Pons (tissue), 1 donor: Measurements from ENCODE around the gene TP53BP2.
"Not testable (repeated sequence)": the region's sequence is repeated elsewhere in the genome, so short reads cannot be mapped to it uniquely, and the experiment has no call there.

Source experiments
- DNase-seq: peaks from one replicate; pipeline ENCODE4 v3.0.0-alpha.2; 2016; ENCODE audit warnings: low spot score

TP53BP2 gene, protein sequence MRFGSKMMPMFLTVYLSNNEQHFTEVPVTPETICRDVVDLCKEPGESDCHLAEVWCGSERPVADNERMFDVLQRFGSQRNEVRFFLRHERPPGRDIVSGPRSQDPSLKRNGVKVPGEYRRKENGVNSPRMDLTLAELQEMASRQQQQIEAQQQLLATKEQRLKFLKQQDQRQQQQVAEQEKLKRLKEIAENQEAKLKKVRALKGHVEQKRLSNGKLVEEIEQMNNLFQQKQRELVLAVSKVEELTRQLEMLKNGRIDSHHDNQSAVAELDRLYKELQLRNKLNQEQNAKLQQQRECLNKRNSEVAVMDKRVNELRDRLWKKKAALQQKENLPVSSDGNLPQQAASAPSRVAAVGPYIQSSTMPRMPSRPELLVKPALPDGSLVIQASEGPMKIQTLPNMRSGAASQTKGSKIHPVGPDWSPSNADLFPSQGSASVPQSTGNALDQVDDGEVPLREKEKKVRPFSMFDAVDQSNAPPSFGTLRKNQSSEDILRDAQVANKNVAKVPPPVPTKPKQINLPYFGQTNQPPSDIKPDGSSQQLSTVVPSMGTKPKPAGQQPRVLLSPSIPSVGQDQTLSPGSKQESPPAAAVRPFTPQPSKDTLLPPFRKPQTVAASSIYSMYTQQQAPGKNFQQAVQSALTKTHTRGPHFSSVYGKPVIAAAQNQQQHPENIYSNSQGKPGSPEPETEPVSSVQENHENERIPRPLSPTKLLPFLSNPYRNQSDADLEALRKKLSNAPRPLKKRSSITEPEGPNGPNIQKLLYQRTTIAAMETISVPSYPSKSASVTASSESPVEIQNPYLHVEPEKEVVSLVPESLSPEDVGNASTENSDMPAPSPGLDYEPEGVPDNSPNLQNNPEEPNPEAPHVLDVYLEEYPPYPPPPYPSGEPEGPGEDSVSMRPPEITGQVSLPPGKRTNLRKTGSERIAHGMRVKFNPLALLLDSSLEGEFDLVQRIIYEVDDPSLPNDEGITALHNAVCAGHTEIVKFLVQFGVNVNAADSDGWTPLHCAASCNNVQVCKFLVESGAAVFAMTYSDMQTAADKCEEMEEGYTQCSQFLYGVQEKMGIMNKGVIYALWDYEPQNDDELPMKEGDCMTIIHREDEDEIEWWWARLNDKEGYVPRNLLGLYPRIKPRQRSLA

DNA sequence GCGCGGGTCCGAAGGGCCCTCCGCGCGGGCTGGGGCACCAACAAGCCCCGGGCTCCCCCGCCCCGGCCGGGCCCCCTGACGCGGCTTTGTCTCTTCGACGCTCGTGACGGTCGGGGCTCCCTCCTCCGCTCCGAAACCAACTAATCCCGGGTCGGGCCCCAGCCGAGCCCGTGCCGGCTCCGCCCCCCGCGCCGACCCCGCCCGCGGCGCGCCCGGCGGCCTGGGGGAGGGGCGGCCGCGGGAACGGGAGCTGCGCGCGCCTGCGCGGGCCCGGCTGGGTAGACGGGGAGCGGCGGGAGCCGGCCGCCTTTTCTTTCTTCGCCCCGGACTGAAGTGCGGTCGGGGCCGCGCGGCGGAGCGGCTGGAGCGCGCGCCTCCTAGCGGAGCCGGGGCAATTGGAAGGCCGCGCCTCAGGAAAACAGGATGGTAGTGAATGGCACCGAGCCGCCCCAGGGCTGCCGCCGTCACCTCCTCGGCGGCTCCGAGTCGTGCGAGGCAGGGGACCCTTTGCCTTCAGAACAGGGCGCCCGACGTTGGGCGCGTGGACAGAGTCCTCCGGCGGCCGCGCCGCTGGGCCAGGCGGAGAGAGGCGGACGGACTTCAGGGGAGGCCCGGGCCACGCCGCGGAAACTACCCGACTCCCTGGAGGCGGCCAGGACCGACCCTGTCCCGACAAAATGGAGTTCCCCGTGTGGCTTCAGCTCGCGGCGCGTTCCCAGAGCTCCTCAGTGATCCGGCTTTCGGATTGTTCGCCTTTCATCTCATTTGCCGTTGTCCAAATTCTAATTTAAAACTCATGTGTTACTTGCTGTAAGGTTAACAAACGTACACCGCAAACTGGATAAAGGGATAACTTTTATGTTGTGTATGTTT lies at the start of gene TP53BP2:
Gene TP53BP2, minus strand, starts transcription at position 138 of the 873 bp plus-strand sequence. CDS start 267 bp downstream, outside the sequence.
- DNase-seq: peak; percentile 87

DNA sequence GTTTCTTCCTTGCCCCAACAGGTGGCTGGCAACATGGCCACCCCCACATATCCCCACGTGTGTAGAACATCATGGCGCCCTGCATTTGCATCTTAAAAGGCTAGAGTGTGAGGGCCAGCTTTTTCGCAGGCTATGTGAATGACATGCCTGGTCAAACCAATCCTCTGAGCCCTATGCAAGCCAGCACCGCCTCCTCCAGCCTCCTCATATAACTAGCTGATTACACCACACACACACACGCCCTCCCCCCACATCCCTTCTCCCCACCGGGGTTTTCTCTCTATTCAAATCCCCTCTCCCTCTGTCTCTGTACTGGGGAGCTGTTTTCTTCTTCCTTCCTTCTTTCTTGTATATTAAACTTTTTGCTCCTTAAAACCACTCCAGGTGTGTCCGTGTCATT lies 44.7 kb upstream of the TP53BP2 start:
- DNase-seq: not testable (repeated sequence)

DNA sequence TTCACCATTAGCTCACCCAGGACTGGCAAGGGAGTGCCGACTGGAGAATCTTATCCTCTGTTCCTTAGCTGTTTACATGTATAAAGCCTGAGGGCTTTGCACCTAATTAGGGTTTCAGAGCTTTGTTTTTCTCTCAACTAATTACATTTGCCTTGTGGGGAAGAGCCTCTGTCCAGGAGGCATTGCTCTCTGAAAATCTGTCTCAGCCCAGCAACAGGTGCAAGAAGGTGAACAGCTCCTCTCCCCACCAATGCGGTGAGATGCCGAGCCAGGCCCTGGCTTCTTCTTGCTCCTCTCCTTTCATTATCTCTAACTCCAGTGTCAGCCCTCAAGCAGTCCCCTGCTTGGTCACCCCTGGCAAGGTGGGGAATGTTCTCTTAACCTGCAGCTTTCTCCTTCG lies 43.6 kb upstream of the TP53BP2 start:
- DNase-seq: not testable (repeated sequence)

DNA sequence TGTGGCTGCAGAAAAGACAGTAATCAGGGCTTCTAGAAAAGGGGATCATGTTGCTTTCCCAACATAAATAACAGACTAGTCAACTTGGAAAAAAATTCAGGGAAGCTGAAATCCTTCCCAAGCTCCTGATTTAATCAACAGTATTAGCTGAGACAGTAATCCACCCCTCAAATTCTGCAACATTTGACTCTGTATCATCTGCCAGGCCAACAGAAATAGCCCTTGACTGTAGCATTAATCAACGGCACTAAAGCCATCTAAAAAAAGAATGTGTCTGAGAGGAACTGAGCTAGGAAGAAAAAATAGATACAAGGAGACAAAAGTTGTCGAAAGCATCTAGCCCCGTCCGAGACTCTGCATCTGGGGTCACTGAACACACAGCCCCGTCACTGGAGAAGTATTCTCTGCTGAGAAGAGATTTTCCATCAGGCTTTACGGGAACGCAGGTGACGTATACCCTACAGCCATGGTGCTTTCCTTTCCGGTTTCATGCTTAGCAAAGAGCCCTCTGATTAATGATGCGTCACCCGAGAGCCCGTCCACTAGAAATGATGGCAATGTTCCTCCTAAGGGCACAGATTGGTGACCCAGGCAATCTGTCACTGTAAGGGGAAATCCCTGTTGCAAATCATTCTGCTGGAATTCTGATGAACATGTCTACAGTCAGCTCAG lies 42.1 kb upstream of the TP53BP2 start:
- no peak for DNase-seq

DNA sequence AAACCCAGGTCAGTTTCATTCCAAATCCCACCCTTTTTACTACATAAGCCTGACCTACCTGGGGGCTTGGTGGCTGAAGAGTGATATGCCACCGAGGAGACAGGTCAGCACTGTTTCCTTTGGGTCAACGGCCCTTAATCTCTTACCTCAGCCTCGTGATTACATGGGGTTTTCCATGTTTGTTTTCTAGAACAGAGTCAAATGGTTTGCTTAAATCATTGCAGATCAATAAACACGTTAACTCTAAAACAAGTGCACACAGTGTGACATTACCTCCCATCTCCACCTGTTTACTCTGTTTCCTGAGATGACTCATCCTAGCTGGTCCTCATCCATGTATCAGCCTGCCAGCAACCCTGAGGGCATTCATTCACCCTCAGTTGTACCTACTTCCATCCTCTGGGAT lies 40.8 kb upstream of the TP53BP2 start:
- DNase-seq: no peak

DNA sequence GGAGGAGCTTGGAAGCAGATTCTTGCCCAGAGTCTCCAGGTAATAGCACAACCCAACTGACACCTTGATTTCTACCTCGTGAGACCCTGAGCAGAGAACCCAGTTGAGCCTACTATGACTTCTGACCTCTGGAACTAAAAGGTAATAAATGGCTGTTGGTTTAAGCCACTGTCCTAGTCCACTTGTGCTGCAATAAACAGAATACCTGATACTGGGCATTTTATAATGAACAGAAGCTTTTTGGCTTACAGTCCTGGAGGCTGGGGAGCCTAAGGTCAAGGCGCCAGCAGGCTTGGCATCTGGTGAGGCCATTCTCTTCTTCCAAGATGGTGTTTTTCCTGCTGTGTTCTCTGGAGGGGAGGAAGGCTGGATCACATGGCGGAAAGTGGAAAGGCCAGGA lies 39.9 kb upstream of the TP53BP2 start:
- no peak for DNase-seq

DNA sequence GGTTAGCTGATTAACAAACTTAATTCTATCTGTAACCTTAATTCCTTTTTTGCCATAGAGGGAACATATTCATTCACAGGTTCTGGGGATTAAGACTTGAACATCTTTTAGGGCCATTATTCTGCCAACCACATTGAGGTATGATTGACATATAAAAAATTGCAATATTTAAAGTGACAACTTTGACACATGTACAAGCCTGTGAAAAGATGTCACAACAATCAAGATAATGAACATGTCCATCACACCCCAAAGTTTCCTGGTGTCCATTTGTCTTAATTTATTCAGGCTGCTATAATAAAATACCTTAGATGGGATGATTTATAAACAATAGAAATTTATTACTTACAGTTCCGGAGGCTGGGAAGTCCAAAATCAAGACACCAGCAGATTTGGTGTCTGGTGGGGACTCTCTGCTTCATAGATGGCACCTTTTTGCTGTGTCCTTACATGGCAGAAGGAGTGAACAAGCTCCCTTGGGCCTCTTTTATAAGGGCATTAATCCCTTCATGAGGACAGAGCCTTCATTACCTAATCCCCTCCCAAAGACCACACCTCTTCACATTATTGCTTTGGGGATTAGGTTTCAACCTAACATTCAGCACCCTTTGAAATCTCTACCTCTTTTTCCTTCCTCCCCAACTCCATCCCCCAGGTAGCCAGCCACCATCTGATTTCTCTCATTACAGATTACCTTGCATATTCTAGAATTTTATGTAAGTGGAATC lies 33.0 kb upstream of the TP53BP2 start:
- DNase-seq: no peak

DNA sequence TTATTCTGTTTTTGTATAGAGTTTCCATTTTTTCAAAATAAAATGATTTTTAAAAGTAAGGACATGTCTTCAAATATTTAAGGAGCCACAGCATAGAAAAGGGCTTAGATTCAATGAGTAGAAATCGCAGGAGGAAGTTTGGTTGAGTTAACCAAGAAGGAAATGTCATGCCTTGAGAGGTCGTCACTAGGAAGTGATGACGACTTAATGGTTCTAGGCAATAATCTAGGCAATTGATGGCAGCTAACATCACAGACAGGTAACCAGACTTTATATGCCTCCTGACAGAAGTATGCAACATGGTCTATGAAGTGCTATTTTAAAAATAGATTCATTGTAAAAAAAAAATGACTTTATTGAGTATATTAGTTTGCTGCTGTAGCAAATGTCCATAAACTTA lies 32.1 kb upstream of the TP53BP2 start:
- DNase-seq: no peak

DNA sequence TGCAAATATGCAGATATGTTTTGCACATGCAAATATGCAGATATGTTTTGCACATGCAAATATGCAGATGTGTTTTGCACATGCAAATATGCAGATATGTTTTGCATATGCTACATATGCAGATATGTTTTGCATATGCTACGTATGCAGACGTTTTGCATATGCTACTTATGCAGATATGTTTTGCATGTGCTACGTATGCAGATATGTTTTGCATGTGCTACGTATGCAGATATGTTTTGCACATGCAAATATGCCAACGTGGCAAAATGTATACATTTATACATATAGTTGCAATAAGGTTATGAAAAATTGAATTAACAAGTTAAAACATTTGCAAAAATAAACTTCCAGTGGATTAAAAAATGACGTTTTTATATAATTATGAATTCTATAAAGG lies 30.8 kb upstream of the TP53BP2 start:
- no peak for DNase-seq

DNA sequence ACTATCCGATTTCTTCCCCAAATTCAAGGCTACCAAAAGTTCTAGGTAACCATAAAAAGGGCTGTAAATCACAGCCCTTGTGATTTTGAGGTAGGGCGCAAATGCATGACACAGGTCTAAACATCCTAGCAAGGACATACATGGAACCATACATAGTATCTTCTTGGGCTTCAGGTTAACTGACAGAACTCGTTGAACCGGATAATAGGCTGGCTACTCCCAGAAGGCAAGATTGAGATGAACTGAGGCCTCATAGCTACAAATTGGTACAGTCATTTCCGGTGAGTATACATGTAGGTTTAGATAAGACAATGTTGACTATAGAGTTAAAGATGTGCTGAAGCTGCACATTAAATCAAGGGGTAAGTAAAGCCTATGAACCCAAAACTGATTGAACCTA lies 27.3 kb upstream of the TP53BP2 start:
- no peak for DNase-seq

DNA sequence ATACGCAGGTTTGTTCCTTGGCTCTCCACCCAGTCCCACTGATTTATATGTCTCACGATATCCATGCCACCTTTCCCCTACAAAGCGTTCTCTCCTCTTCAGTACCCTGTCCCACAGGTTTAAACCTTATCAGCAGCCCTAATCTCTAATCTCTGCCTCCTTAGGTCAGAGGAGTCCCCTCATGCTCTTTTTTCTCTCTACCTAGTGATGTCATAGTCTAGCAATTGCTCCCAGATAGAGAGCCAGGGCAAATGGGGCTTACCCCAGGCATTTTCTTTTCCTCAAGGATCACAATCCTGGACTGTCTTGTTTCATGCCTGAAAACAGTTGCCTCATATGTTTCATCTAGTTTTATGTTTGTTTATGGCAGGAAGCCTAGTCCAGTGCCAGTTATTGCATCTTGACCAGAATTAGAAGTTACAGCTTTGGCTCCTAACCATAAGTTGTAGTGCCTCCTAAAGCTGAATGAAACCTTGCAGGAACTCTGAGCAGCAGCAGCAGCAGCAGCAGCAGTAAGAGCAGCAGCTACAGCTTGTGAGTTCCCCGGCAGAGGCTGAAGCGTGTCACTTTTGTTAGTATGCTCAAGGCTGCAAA lies 26.7 kb upstream of the TP53BP2 start:
- no peak for DNase-seq

DNA sequence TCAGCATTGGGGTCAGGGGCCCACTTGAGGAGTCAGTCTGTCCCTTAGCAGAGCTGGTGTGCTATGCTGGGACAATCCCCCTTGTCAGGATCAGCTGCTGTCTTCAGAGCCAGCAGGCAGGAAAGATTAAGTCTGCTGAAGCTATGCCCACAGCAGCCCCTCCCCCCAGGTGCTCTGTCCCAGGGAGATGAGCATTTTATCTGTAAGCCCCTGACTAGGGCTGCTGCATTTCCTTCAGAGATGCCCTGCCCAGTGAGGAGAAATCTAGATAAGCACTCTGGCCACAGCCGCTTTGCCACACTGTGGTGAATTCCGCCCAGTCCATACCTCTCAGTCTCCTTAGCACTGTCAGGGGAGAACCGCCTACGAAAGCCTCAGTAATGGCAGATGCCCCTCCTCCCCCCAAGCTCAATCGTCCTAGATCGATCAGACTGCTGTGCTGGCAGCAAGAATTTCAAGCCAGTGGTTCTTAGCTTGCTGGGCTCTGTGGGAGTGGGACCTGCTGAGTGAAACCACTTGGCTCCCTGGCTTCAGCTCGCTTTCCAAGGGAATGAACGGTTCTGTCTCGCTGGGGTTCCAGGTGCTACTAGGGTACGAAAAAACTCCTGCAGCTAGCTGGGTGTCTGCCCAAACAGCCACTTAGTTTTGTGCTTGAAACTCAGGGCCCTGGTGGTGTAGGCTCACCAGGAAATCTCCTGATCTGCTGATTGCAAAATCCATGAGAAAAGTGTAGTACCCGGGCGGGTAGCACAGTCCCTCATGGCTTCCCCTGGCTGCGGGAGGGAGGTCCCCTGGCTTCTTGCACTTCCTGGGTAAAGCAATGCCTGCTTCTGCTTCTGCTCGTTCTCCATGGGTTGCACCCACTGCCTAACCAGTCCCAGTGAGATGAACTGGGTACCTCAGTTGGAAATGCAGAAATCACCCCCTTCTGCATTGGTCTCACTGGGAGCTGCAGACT lies 25.1 kb upstream of the TP53BP2 start:
- DNase-seq: no peak

DNA sequence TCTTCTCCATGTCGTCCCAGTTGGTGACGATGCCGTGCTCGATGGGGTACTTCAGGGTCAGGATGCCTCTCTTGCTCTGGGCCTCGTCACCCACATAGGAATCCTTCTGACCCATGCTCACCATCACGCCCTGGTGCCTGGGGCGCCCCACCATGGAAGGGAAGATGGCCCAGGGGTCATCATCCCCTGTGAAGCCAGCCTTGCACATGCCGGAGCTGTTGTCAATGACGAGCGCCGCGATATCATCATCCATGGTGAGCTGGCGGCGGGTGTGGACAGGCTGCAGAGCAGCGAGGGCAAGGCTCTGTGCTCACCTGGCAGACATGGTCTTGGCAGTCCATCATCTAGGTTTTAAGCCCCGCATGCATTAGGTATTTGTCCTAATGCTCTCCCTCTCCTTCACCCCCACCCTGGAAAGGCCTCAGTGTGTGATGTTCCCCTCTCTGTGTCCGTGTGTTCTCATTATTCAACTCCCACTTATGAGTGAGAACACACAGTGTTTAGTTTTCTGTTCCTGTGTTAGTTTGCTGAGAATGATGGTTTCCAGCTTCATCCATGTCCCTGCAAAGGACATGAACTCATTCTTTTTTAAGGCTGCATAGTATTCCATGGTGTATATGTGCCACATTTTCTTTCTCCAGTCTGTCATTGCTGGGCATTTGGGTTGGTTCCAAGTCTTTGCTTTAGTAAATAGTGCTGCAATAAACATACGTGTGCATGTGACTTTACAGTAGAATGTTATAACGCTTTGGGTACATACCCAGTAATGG lies 19.0 kb upstream of the TP53BP2 start:
- not testable (repeated sequence) for DNase-seq

DNA sequence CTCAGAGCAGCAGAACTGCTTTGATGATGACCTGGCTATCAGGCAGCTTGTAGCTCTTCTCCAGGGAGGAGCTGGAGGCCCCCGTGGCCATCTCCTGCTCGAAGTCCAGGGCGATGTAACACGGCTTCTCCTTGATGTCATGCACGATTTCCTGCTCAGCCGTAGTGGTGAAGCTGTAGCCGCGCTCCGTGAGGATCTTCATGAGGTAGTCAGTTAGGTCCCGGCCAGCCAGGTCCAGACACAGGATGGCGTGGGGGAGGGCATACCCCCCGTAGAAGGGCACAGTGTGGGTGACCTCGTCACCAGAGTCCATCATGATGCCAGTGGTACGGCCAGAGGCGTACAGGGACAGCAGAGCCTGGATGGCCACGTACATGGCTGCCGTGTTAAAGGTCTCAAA lies 18.3 kb upstream of the TP53BP2 start:
- DNase-seq: no peak

DNA sequence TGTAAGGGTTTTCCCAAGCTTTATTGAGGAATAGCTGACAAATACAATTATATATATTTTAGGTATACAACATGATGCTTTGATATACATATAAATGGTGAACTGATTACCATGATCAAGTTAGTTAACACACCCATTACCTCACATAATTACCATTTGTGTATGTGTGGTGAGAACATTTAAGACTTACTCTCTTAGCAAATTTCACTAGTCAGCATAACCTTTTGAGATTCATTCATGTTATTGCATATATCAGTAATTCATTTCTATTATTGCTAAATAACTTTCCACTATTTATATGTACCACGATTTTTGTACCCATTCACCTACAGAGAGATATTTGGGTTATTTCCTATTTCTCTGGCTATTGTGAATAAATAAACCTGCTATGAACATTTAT lies 16.2 kb upstream of the TP53BP2 start:
- no peak for DNase-seq

DNA sequence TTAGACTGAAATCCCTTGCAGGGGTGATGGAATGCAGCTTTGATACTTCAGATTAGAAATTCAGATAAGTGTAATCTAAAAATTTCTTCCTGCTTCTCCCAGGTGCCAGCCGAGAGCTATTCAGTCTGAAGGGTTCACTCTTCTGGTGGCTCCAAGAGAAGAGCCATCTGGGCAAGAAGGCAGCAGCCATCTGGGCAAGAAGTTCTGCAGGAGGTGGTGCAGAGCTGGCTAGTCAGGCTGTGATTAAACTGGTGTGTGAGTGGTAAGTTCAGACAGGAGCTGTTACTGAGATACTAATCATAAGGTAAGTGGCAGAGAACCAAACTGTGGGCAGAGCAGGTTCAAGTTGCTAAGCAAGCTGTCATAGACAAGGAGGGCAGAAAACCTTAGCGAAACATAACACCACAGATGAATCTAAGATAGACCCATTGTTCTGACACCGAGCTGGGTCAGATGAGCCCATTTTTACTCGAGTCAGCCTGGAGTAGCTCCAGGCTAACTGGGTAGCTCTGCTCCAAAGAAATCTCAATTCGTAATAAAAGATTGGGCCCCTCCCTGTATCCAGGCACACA lies 14.4 kb upstream of the TP53BP2 start:
- DNase-seq: no peak

DNA sequence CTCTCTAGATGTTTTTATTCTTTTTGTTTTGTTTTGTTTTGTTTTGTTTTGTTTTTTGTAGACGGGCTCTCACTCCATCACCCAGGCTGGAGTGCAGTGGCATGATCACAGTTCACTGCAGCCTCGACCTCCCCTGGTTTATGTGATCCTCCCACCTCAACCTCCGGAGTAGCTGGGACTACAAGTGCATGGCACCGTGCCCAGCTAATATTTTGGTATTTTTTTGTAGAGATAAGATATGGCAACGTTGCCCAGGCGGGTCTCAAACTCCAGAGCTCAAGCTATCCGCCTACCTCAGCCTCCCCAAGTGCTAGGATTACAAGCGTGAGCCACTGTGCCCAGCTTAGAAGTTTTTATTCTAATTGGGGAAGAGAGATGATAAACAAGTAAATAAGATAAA lies 13.3 kb upstream of the TP53BP2 start:
- no peak for DNase-seq

DNA sequence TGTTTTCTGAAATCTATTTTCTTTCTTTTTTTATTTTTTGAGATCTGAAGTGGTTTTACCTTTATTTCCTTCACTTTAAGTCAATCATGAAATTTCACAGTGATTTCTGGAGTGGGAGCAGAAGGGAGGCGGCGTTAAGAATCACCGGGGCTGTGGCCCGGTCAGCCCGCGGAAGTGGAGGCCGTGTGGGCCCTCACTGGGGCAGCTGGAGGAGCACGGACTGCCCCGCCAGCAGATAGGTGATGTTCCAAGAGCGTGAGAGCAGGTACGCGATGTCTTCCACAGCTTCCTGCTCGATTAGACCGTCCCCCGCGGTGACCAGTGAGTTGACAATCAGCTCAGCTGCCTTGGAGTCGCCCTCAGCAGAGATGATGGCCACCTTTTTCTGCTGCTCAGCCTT lies 10.6 kb upstream of the TP53BP2 start:
- no peak for DNase-seq
